SW480 (cell line): ENCODE measurements around the gene GABRA4.

Experiments used
- DNase-seq: peaks from one replicate; pipeline ENCODE4 v3.0.0-alpha.2; 2016; ENCODE audit warnings: low spot score

GABRA4 gene

GRCh38 chr4:46927201-46927600, 66.2 kb downstream of the GABRA4 start:
- DNase-seq, result no peak

DNA sequence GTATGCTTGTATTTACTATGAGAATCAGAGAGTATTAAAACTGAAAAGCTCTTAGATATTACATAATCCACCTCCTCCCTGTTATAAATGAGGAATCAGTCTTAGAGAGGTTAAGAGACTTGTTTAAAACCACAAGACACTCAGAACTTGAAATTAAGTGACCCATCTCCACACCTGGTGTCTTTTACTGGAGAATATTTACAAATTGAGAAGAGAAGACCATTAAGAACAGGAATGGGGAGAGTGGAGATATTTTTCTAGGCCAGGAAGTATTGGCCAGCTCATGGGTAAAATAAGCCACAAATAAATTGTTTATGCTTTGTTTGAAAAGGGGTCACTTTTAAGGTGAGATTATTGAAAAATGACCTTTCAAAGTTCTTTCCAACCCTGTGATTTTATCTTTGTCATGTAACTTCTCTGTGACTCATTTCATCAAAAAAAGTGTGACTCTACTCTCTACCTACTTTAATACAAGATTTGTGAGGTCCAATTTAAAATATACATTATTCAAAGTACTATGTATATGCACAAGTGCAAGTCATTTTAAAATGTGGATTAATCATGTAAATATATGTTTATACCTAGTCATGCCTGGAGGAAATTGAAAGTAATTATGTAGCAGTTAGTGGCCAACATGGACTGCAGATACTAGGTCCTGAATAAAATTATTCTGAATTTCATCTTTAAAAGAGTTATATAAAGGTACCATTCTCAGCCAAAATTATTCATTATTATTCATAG, 68.4 kb downstream of the GABRA4 start:
- DNase-seq, result no peak

GRCh38 chr4:46922205-46922604, 71.2 kb downstream of the GABRA4 start:
- no peak for DNase-seq

- DNase-seq, result no peak
Observed at GRCh38 chr4:46909078-46909477, 84.3 kb downstream of the GABRA4 start, which contains the start of gene COX7B2. Gene COX7B2, minus strand, starts transcription at chr4:46909245. Its CDS starts 174,053 bp downstream, at chr4:46735192.

GRCh38 chr4:46908148-46908547, 85.2 kb downstream of the GABRA4 start:
- DNase-seq, result no peak

GRCh38 chr4:46900082-46900481, 93.3 kb downstream of the GABRA4 start:
- DNase-seq, result no peak

GRCh38 chr4:46894826-46895225, 98.6 kb downstream of the GABRA4 start:
- no peak for DNase-seq

- no peak for DNase-seq
Observed at GRCh38 chr4:46890056-46890455, 103.3 kb downstream of the GABRA4 start.

GRCh38 chr4:46889410-46889809, 104.0 kb downstream of the GABRA4 start:
- DNase-seq, result no peak

DNA sequence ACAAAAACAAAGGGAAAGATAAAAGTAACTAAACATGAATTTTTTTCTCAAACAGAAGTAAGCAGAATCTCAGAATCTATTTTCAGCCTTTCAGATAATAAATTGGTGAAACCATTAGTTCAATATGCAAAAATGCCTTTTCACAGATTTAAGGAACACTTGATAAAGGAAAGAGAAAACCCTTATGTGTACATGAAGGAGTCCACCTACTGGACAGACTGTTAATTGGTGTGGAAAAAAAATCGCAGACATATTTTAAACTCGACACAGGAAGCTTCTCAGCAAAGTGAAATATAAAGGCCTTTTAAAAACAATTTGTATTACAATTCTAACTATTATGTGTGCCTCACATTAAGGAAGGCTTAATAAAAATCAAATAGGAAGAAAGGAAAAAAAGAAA, 106.7 kb downstream of the GABRA4 start:
- peak; percentile 6 for DNase-seq

- no peak for DNase-seq
Observed at GRCh38 chr4:46878641-46879040, 114.7 kb downstream of the GABRA4 start.

DNA sequence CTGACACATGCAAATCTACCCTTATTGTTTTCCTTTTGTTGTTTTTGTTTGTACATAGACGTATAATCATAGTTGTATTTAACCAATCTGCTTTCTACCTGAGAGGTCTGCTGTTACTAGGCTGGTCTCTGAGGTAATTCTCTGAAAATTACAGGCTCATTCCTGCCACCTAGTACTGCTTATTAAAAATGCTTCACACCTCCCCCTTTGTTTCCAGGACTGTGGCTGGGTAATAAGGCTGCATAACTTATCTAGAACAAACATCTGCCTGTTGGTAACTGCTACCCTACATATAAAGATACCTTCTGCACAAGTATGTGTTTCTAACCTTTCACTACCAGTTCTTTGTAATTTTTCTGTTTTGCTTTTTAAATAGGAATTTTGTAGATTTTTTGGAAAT, 118.6 kb downstream of the GABRA4 start:
- DNase-seq, result no peak

GRCh38 chr4:46870411-46870810, 123.0 kb downstream of the GABRA4 start:
- DNase-seq, result no peak
